ENCODE results near the gene ITPR1.
A peak's percentile ranks its signal among the peaks of the same experiment; 100 is the strongest.

The ITPR1 gene

DNA sequence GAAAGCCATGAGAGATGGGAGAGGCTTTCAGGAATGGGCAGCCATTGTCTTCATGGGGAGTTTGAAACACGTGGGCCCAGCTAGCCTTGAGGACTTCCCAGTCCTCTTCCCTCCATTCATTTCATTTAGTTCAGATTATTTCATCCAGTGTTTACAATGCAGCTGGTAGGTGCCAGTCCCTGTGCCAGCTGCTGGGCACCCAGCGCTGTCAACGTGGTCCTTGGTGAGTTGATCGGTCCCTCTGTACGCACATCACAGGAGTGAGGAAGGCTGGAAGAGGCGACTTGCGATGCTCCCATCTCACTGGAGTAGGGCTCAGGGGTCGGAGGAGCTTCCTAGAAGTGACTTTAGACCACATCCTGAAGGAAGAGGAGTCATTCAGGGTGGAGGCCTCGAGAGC, 279.7 kb downstream of the ITPR1 start:
- no peak for DNase-seq (ENCODE audit: low spot score in 2 of 2)
- Mint-ChIP-seq H3K9me3 (no peaks in the 10 kb centered on the region), H3K4me1 (peaks cover 42% of the 10 kb centered on the region), H3K27ac (peak overlapping the region; percentile 57), H3K36me3 (peaks cover 48% of the 10 kb centered on the region), H3K4me3 (no peak overlapping the region)
- ATAC-seq = no peak

GRCh38 chr3:4773583-4773982, 280.4 kb downstream of the ITPR1 start:
- Mint-ChIP-seq H3K4me1 (peaks cover 44% of the 10 kb centered on the region), H3K9me3 (no peaks in the 10 kb centered on the region), H3K36me3 (peaks cover 54% of the 10 kb centered on the region), H3K27ac (peak overlapping the region; percentile 57), H3K4me3 (no peak overlapping the region)
- ATAC-seq = no peak
- no peak for DNase-seq (ENCODE audit: low spot score in 2 of 2)

GRCh38 chr3:4774531-4774930, 281.4 kb downstream of the ITPR1 start:
- DNase-seq (ENCODE audit: low spot score in 2 of 2) (no peak), ATAC-seq (no peak)
- Mint-ChIP-seq H3K27ac (peak overlapping the region; percentile 7), H3K9me3 (no peaks in the 10 kb centered on the region), H3K4me3 (no peak overlapping the region), H3K4me1 (peaks cover 47% of the 10 kb centered on the region), H3K36me3 (peaks cover 52% of the 10 kb centered on the region)

- Mint-ChIP-seq H3K4me3 (peak overlapping the region; percentile 30), H3K27ac (peak overlapping the region; percentile 88), H3K9me3 (no peaks in the 10 kb centered on the region), H3K36me3 (peaks cover 62% of the 10 kb centered on the region), H3K4me1 (peaks cover 43% of the 10 kb centered on the region)
- no peak for DNase-seq (ENCODE audit: low spot score in 2 of 2)
- ATAC-seq = no peak
Observed at GRCh38 chr3:4776399-4776979, 283.3 kb downstream of the ITPR1 start.

- DNase-seq (ENCODE audit: low spot score in 2 of 2) (peak; percentile 11 to 70), ATAC-seq (peak; percentile 94)
- Mint-ChIP-seq H3K4me1 (peaks cover 43% of the 10 kb centered on the region), H3K27ac (peak overlapping the region; percentile 88), H3K9me3 (no peaks in the 10 kb centered on the region), H3K36me3 (peaks cover 61% of the 10 kb centered on the region), H3K4me3 (peak overlapping the region; percentile 30)
Observed at GRCh38 chr3:4776980-4777581, 283.9 kb downstream of the ITPR1 start.

- ATAC-seq (no peak), DNase-seq (ENCODE audit: low spot score in 2 of 2) (no peak)
- Mint-ChIP-seq H3K4me1 (peaks cover 35% of the 10 kb centered on the region), H3K27ac (no peak overlapping the region), H3K9me3 (no peaks in the 10 kb centered on the region), H3K4me3 (no peak overlapping the region), H3K36me3 (peaks cover 67% of the 10 kb centered on the region)
Observed at GRCh38 chr3:4778119-4778518, 285.0 kb downstream of the ITPR1 start.

DNA sequence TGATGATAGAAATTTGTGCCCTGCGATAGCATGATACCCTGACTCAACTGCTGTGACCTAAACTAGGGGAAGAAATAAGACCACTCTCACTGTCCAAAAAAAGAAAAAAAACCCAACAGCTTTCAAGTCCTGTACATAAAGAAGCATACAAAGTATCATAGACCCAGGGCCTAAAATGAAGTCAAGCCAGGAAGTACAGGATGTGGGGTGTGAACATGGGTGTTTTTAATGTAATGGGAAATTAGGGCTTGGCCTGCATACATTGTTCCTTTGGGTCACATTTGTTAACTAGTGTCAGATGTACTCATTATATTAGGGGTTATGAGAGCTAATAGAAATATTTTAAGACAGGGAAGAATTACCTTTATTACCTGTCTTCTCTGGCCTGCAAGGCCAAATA, 285.6 kb downstream of the ITPR1 start:
- Mint-ChIP-seq H3K36me3 (peaks cover 74% of the 10 kb centered on the region), H3K9me3 (no peaks in the 10 kb centered on the region), H3K4me3 (no peak overlapping the region), H3K4me1 (peaks cover 30% of the 10 kb centered on the region), H3K27ac (no peak overlapping the region)
- no peak for ATAC-seq
- no peak for DNase-seq (ENCODE audit: low spot score in 2 of 2)

DNA sequence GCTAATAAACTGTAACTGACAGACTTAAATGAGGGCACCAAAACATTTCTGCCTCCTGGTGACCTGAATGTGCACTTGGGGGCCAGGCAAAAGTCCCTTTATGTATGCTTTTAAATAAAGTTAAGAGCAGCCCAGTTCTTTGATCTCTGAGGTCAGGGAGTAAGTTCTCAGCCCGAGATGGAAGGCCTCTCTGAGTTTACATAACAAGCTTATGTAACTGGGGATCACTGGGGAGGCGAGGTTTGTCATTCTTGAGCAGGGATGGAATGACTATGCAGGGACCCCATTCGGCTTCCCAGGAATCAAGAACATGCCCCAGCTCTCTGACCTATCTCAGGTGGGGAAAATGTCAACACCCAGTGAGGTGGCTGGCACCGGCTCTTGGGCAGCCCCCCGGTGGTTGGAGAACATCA, 287.4 kb downstream of the ITPR1 start:
- Mint-ChIP-seq H3K36me3 (peaks cover 80% of the 10 kb centered on the region), H3K4me1 (peaks cover 22% of the 10 kb centered on the region)
- no peak for ATAC-seq

GRCh38 chr3:4782095-4782494, 288.9 kb downstream of the ITPR1 start:
- Mint-ChIP-seq H3K36me3 (peaks cover 66% of the 10 kb centered on the region), H3K4me3 (no peak overlapping the region), H3K4me1 (peaks cover 9% of the 10 kb centered on the region), H3K27ac (no peak overlapping the region), H3K9me3 (no peaks in the 10 kb centered on the region)
- ATAC-seq (no peak), DNase-seq (ENCODE audit: low spot score in 2 of 2) (no peak)

More for the DNA sequence above, 287.4 kb downstream of the ITPR1 start:
- no peak for DNase-seq (ENCODE audit: low spot score in 2 of 2)
- Mint-ChIP-seq H3K27ac (no peak overlapping the region), H3K4me3 (no peak overlapping the region), H3K9me3 (no peaks in the 10 kb centered on the region)

DNA sequence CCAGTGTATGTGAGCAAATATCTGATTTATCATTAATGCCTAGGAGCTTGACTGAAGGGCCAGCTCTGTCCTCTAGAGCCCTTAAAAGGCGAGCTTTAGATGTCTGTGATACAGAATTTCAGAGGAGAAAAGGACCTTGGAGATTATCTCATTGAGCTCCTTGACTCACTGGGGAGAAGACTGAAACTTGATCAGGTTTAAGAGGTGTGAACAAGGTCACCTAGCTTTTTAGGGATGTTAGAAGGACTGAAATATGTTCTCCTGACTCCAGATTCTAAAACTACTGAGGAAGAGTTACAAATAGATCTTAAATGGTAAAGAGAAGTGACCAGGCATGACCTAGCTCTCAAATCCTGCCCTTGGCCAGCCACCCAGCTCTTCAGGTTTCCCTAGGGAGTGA, 292.4 kb downstream of the ITPR1 start:
- no peaks in the 10 kb centered on the region for H3K9me3 Mint-ChIP-seq
- H3K4me3 Mint-ChIP-seq = no peak overlapping the region
- peaks cover 59% of the 10 kb centered on the region for H3K36me3 Mint-ChIP-seq
- no peak for ATAC-seq
- peak overlapping the region; percentile 11 for H3K27ac Mint-ChIP-seq
- H3K4me1 Mint-ChIP-seq = no peaks in the 10 kb centered on the region
- DNase-seq (ENCODE audit: low spot score in 2 of 2) = no peak

GRCh38 chr3:4786431-4786830, 293.3 kb downstream of the ITPR1 start:
- H3K9me3 Mint-ChIP-seq = no peaks in the 10 kb centered on the region
- no peak for DNase-seq (ENCODE audit: low spot score in 2 of 2)
- no peak overlapping the region for H3K4me3 Mint-ChIP-seq
- ATAC-seq = no peak
- H3K36me3 Mint-ChIP-seq = peaks cover 62% of the 10 kb centered on the region
- H3K4me1 Mint-ChIP-seq = no peaks in the 10 kb centered on the region
- H3K27ac Mint-ChIP-seq = peak overlapping the region; percentile 11

DNA sequence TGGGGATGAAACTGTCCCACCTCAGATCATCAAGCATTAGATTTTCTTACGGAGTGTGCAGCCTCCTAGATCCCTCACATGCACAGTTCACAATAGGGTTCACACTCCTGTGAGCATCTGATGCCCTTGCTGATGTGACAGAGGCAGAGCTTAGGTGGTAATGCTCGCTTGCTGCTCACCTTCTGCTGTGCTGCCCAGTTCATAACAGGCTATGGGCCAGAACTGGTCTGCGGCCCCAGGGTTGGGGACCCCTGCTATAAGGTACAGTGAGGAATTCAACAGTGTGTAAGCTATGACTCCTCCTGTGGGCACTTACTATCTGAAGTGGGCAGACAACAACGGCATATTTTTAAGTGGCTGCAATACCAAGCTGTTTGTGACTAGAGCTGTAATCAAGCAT, 298.2 kb downstream of the ITPR1 start:
- ATAC-seq = no peak
- no peak for DNase-seq (ENCODE audit: low spot score in 2 of 2)
- H3K4me3 Mint-ChIP-seq = no peak overlapping the region
- no peaks in the 10 kb centered on the region for H3K4me1 Mint-ChIP-seq
- peaks cover 32% of the 10 kb centered on the region for H3K36me3 Mint-ChIP-seq
- H3K9me3 Mint-ChIP-seq = no peaks in the 10 kb centered on the region
- no peak overlapping the region for H3K27ac Mint-ChIP-seq

DNA sequence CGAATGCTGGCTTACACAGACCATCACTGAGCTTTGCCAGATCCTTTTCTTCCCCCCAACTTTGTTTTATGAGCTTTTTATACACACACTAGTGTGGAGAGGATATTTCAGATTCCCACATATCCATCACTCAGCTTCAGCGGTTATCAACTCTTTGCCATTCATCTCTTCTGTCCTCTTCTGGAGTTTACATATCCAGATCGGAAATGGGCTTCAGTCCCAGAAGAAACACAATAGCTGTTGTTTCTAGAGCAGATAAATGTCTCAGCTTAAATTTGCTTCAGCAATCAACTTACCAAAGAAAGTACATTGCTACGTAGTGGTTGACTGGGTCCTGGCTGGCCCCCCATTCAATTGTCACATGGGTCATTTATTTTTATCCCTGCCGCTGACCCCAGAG, 300.2 kb downstream of the ITPR1 start:
- Mint-ChIP-seq H3K36me3 (peaks cover 28% of the 10 kb centered on the region), H3K27ac (no peak overlapping the region), H3K4me1 (no peaks in the 10 kb centered on the region), H3K4me3 (no peak overlapping the region), H3K9me3 (no peaks in the 10 kb centered on the region)
- ATAC-seq (no peak), DNase-seq (ENCODE audit: low spot score in 2 of 2) (no peak)

DNA sequence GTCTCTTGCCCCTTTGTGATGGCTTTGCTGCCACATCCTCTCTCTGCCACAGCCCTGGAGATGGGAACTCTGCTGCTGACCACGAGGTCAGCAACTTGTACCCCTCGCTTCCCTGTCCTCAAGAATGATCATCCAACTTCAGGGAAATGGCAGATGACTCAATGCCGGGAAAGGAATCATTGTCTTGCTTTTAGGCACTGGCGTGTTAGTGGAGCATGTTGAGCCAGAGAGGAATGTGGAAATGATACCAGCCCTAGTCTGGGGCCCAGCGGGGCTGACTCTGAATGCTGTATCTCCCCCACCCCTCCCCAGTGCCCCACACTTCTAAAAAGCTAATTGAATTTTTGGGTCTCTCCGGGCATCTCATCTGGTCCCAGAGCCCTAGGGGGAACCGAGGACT, 301.2 kb downstream of the ITPR1 start:
- Mint-ChIP-seq H3K9me3 (no peaks in the 10 kb centered on the region), H3K4me1 (no peaks in the 10 kb centered on the region), H3K27ac (peak overlapping the region; percentile 48), H3K36me3 (peaks cover 25% of the 10 kb centered on the region), H3K4me3 (no peak overlapping the region)
- no peak for ATAC-seq
- DNase-seq (ENCODE audit: low spot score in 2 of 2) = no peak

GRCh38 chr3:4794798-4795197, 301.6 kb downstream of the ITPR1 start:
- ATAC-seq (no peak), DNase-seq (ENCODE audit: low spot score in 2 of 2) (no peak)
- no peaks in the 10 kb centered on the region for H3K9me3 Mint-ChIP-seq
- H3K36me3 Mint-ChIP-seq = peaks cover 20% of the 10 kb centered on the region
- H3K4me3 Mint-ChIP-seq = no peak overlapping the region
- H3K4me1 Mint-ChIP-seq = no peaks in the 10 kb centered on the region
- H3K27ac Mint-ChIP-seq = no peak overlapping the region

DNA sequence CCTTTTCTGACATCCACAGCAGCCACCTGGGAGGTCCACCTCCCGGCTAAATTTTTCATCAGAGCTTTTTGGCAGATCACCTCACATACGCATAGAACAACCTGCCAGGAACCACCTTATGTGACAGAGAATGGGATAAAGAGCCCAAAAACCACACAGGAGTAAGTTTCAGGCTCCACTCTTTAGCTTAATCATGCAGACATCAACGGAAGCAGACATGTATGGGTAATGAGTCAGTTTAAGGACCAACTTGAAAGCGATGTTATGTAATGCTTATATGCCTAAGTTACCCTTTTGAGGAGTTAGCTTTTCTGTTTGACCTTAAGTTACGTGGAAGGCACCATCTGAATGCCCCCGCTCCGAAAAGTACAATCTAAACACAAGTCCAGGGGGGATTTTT, 302.8 kb downstream of the ITPR1 start:
- Mint-ChIP-seq H3K27ac (no peak overlapping the region), H3K9me3 (no peaks in the 10 kb centered on the region), H3K36me3 (peaks cover 17% of the 10 kb centered on the region), H3K4me1 (no peaks in the 10 kb centered on the region), H3K4me3 (no peak overlapping the region)
- ATAC-seq = no peak
- DNase-seq (ENCODE audit: low spot score in 2 of 2) = no peak
